ENCODE results near the gene LMNTD1. TPM values are rescaled to one million over a fixed set of nuclear protein-coding genes. Genes with fewer than 3 reads are reported as not detected.
"Not testable (repeated sequence)": the region's sequence is repeated elsewhere in the genome, so short reads cannot be mapped to it uniquely, and the experiment has no call there.

LMNTD1 gene
- total RNA-seq, 1 experiment from 2014 or later, result not detected

GRCh38 chr12:25491396-25492325 is 61.4 kb downstream of the LMNTD1 start:
- DNase-seq (ENCODE audit: low read depth), result no peak

GRCh38 chr12:25488956-25489870 is 63.9 kb downstream of the LMNTD1 start:
- DNase-seq (ENCODE audit: low read depth), result not testable (repeated sequence)

GRCh38 chr12:25482625-25483024 is 70.5 kb downstream of the LMNTD1 start:
- DNase-seq (ENCODE audit: low read depth), result no peak

- DNase-seq (ENCODE audit: low read depth), result no peak
These were observed 72.9 kb downstream of the LMNTD1 start for GRCh38 chr12:25480145-25480544.

- DNase-seq (ENCODE audit: low read depth), result no peak
These were observed 75.9 kb downstream of the LMNTD1 start for GRCh38 chr12:25477217-25477616.

- DNase-seq (ENCODE audit: low read depth), result no peak
These were observed 80.6 kb downstream of the LMNTD1 start for GRCh38 chr12:25472453-25472852.

GRCh38 chr12:25469861-25470260 is 83.2 kb downstream of the LMNTD1 start:
- DNase-seq (ENCODE audit: low read depth), result peak; percentile 16

- DNase-seq (ENCODE audit: low read depth), result no peak
These were observed 83.7 kb downstream of the LMNTD1 start for GRCh38 chr12:25469368-25469767.

- DNase-seq (ENCODE audit: low read depth), result no peak
These were observed 89.6 kb downstream of the LMNTD1 start for GRCh38 chr12:25463521-25463920.

- no peak for DNase-seq (ENCODE audit: low read depth)
These were observed 90.1 kb downstream of the LMNTD1 start for GRCh38 chr12:25463005-25463404.

- DNase-seq (ENCODE audit: low read depth), result no peak
These were observed 93.5 kb downstream of the LMNTD1 start for GRCh38 chr12:25459541-25459951.

- peak; percentile 89 for DNase-seq (ENCODE audit: low read depth)
These were observed 95.0 kb downstream of the LMNTD1 start for GRCh38 chr12:25458047-25458552.

- no peak for DNase-seq (ENCODE audit: low read depth)
These were observed 96.6 kb downstream of the LMNTD1 start for GRCh38 chr12:25456474-25456873.

- no peak for DNase-seq (ENCODE audit: low read depth)
These were observed 97.4 kb downstream of the LMNTD1 start for GRCh38 chr12:25455696-25456095.

- DNase-seq (ENCODE audit: low read depth), result no peak
These were observed 104.1 kb downstream of the LMNTD1 start for GRCh38 chr12:25449007-25449406.

- DNase-seq (ENCODE audit: low read depth), result no peak
These were observed 106.0 kb downstream of the LMNTD1 start for GRCh38 chr12:25447046-25447445.

- DNase-seq (ENCODE audit: low read depth), result peak; percentile 19
These were observed 114.4 kb downstream of the LMNTD1 start for GRCh38 chr12:25438638-25439037.

GRCh38 chr12:25436206-25437030 is 116.7 kb downstream of the LMNTD1 start:
- peak; percentile 77 for DNase-seq (ENCODE audit: low read depth)

- DNase-seq (ENCODE audit: low read depth), result no peak
These were observed 117.7 kb downstream of the LMNTD1 start for GRCh38 chr12:25435431-25435830.

- DNase-seq (ENCODE audit: low read depth), result no peak
These were observed 118.6 kb downstream of the LMNTD1 start for GRCh38 chr12:25434515-25434914.

Measured in LHCN-M2 (cell line).